GM12874 (cell line): ENCODE data around the gene DSG2.

ENCODE experiments used
- CTCF ChIP-seq: IDR thresholded peaks from 2 replicates; pipeline ENCODE4 v1.5.1; 2011; ENCODE audit warnings: low read depth, mild to moderate bottlenecking, control low read depth, low read length, moderate library complexity; ENCODE audit not compliant: insufficient read depth

The DSG2 gene

GRCh38 chr18:31546476-31546875, 48.5 kb downstream of the DSG2 start:
- no peak for TF ChIP-seq CTCF

- no peak for TF ChIP-seq CTCF
Measured at GRCh38 chr18:31548853-31549252, 50.9 kb downstream of the DSG2 start.

DNA sequence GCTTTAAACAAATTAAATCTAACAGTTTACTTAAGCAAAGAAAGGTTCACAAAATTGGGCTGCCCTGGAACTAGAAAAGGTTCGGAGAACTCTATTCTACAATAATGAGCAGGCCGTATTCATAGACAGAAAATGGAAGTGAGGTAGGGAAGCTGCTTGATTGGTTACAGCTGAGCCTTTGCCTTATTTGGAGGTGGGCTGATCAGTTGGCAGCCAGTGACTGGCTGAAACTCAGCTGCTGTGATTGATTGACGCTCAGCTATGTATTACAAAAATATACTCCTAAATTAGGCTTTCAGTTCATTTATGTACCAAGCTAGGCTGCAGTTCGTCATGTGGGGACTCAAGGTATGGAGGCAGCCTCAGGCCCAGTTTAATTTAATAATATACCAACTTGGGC, 51.4 kb downstream of the DSG2 start:
- TF ChIP-seq CTCF, result no peak

GRCh38 chr18:31551883-31552282, 53.9 kb downstream of the DSG2 start:
- no peak for TF ChIP-seq CTCF

GRCh38 chr18:31553800-31554199, 55.8 kb downstream of the DSG2 start:
- TF ChIP-seq CTCF, result no peak

DNA sequence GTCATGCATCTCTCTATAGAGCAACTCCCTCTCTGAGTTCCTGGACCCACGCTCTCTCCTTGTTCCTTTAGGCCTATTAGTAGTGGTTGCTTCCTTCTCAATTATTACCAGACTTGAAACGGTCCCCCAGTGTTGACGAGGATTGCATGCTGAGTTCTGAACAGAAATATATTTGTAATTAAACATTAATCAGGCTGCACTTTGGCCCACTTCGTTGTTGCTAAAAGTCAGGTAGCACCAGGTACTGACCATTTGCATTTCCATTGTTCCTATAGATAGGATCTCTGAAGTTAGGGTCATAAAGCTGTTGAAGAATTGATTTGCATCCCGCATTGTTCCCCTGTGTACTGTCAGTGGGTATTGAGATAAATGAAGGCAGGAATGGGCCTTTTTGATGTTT, 56.8 kb downstream of the DSG2 start:
- no peak for TF ChIP-seq CTCF

GRCh38 chr18:31555971-31556747, 58.2 kb downstream of the DSG2 start:
- peak; percentile 46; the same call in 1 of the 2 replicates for TF ChIP-seq CTCF
